Embryonic facial prominence (tissue), 1 donor: ENCODE data around the gene HDAC9.
A peak's percentile ranks its signal among the peaks of the same experiment; 100 is the strongest.

Experiments used
- DNase-seq: peaks from one replicate; pipeline ENCODE4 v3.0.0-alpha.2; 2016; ENCODE audit errors: extremely low spot score

The HDAC9 gene

GRCh38 chr7:18655506-18655905 is 160.0 kb downstream of the HDAC9 start:
- no peak for DNase-seq

- no peak for DNase-seq
Observed at GRCh38 chr7:18655912-18656311, 160.4 kb downstream of the HDAC9 start.

GRCh38 chr7:18656362-18656761 is 160.8 kb downstream of the HDAC9 start:
- DNase-seq = no peak

- DNase-seq = peak; percentile 27
Observed at GRCh38 chr7:18659746-18660145, 164.2 kb downstream of the HDAC9 start.

GRCh38 chr7:18663321-18663720 is 167.8 kb downstream of the HDAC9 start:
- DNase-seq = no peak

GRCh38 chr7:18666107-18666728 is 170.7 kb downstream of the HDAC9 start:
- DNase-seq = no peak

GRCh38 chr7:18667466-18667865 is 171.9 kb downstream of the HDAC9 start:
- no peak for DNase-seq

- no peak for DNase-seq
Observed at GRCh38 chr7:18671176-18671575, 175.6 kb downstream of the HDAC9 start.

GRCh38 chr7:18675579-18675978 is 180.0 kb downstream of the HDAC9 start:
- no peak for DNase-seq

- DNase-seq = no peak
Observed at GRCh38 chr7:18679261-18679660, 183.7 kb downstream of the HDAC9 start.

GRCh38 chr7:18680576-18680975 is 185.0 kb downstream of the HDAC9 start:
- no peak for DNase-seq

- no peak for DNase-seq
Observed at GRCh38 chr7:18684916-18685315, 189.4 kb downstream of the HDAC9 start.

GRCh38 chr7:18685971-18686370 is 190.4 kb downstream of the HDAC9 start:
- no peak for DNase-seq

GRCh38 chr7:18689551-18689950 is 194.0 kb downstream of the HDAC9 start:
- DNase-seq = no peak

GRCh38 chr7:18693406-18693805 is 197.9 kb downstream of the HDAC9 start:
- DNase-seq = no peak

- no peak for DNase-seq
Observed at GRCh38 chr7:18693816-18694215, 198.3 kb downstream of the HDAC9 start.

GRCh38 chr7:18694484-18694883 is 198.9 kb downstream of the HDAC9 start:
- DNase-seq = no peak

- no peak for DNase-seq
Observed at GRCh38 chr7:18694911-18695310, 199.4 kb downstream of the HDAC9 start.

- no peak for DNase-seq
Observed at GRCh38 chr7:18698258-18698734, 202.7 kb downstream of the HDAC9 start.

GRCh38 chr7:18700147-18700546 is 204.6 kb downstream of the HDAC9 start:
- DNase-seq = no peak

GRCh38 chr7:18702071-18702829 is 206.7 kb downstream of the HDAC9 start:
- no peak for DNase-seq

GRCh38 chr7:18703685-18704084 is 208.1 kb downstream of the HDAC9 start:
- DNase-seq = no peak

- DNase-seq = no peak
Observed at GRCh38 chr7:18706670-18707069, 211.1 kb downstream of the HDAC9 start.
